Neural progenitor cell (in vitro differentiated cells): Measurements from ENCODE around the gene C10orf120.

ENCODE experiments used
- EZH2 ChIP-seq: fragments of 200-600 bp; sonication (generic); IDR thresholded peaks from 2 replicates; pipeline ENCODE4 v1.6.1; 2017; ENCODE audit warnings: antibody characterized with exemption, mild to moderate bottlenecking, moderate library complexity
- EZH2phosphoT487 ChIP-seq: fragments of 200-600 bp; sonication (generic); IDR thresholded peaks from 2 replicates; pipeline ENCODE4 v1.6.1; 2017; ENCODE audit warnings: antibody characterized with exemption
- TF ChIP-seq, protein P1 (sequence below): fragments of 200-600 bp; sonication (generic); IDR thresholded peaks from 2 replicates; pipeline ENCODE4 v1.5.1; 2017; ENCODE audit warnings: antibody characterized with exemption, mild to moderate bottlenecking

DNA sequence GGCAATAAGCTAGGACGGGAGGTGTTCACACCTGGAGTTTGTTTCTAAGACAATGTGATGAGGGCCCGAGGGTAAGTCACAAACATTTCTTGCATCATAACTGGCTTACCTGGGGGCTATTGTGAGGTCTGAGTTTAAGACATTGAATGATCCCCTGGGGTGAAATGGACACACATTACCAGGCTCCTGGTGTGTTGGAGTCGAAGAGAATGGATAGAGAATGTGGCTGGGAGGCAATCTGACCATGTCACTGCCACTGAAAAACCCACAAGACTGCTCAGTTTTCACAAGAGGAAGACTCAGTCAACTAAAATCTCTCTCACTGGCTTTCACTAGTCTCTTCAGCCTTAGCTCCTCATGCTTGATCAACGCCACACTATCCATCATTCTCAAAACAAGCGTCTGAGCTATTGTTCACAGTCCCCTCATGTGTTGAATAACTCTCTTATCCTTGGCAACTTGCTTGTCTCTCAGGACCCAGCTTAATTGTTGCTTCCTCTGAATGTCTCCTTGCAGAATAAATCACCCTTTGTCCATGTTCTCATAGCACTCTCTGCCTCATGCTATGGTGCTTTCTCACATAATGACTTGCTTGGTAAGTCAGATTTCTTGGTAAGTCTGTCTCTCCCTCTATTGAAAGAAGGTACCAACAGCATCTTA is at the start of gene C10orf120:
- TF ChIP-seq, protein P1, sequence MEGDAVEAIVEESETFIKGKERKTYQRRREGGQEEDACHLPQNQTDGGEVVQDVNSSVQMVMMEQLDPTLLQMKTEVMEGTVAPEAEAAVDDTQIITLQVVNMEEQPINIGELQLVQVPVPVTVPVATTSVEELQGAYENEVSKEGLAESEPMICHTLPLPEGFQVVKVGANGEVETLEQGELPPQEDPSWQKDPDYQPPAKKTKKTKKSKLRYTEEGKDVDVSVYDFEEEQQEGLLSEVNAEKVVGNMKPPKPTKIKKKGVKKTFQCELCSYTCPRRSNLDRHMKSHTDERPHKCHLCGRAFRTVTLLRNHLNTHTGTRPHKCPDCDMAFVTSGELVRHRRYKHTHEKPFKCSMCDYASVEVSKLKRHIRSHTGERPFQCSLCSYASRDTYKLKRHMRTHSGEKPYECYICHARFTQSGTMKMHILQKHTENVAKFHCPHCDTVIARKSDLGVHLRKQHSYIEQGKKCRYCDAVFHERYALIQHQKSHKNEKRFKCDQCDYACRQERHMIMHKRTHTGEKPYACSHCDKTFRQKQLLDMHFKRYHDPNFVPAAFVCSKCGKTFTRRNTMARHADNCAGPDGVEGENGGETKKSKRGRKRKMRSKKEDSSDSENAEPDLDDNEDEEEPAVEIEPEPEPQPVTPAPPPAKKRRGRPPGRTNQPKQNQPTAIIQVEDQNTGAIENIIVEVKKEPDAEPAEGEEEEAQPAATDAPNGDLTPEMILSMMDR: no peak
- no peak for TF ChIP-seq EZH2
- no peak for TF ChIP-seq EZH2phosphoT487
